Thyroid gland (tissue), 4 donors: ENCODE results near the gene PLXNC1. TPM values are rescaled to one million over a fixed set of nuclear protein-coding genes. Genes with fewer than 3 reads are reported as not detected.

Experiments used
- DNase-seq, 2 donors: peaks; one replicate each; pipeline ENCODE4 v3.0.0-alpha.2; 2019
- H3K27ac ChIP-seq, 3 donors: fragments of 200-600 bp; sonication (generic); 1 replicate in 2 of 3; 2 replicates in 1 of 3; pipeline ENCODE4 v1.5.1; 2016 to 2019; ENCODE audit warnings: mild to moderate bottlenecking in 1 of 3, moderate library complexity in 1 of 3
- H3K27me3 ChIP-seq: fragments of 200-600 bp; sonication (generic); one replicate; pipeline ENCODE4 v1.5.1; 2019
- H3K36me3 ChIP-seq, 2 donors: fragments of 200-600 bp; sonication (generic); one replicate each; pipeline ENCODE4 v1.5.1; 2016 to 2019
- H3K4me1 ChIP-seq, 2 donors: fragments of 200-600 bp; sonication (generic); one replicate each; pipeline ENCODE4 v1.5.1; 2017 to 2019
- H3K4me3 ChIP-seq, 3 donors: fragments of 200-600 bp; sonication (generic); replicated peaks in 1 of 3; 1 replicate in 2 of 3; 2 replicates in 1 of 3; pipeline ENCODE4 v1.5.1; 2016; ENCODE audit warnings: mild to moderate bottlenecking in 1 of 3
- H3K9me3 ChIP-seq: fragments of 200-600 bp; sonication (generic); one replicate; pipeline ENCODE4 v1.5.1; 2017
- POLR2A ChIP-seq, 2 donors: fragments of 450-650 bp; IDR thresholded peaks; one replicate each; pipeline ENCODE4 v1.6.1; 2017; ENCODE audit warnings: antibody characterized with exemption in 2 of 2, mild to moderate bottlenecking in 2 of 2, moderate library complexity in 1 of 2
- WGBS, 2 donors: methylation state at CpG; one replicate each; pipeline ENCODE4 v1.1.5; 2017; 5-methylcytosine and 5-hydroxymethylcytosine counted together
- intact Hi-C: fragments of 100-400 bp; cut with DNase I; formaldehyde crosslinking; loops from one replicate; pipeline ENCODE4 v1.15.1; 2023
- total RNA-seq, 4 donors: library from RNA; depleted of rRNA; stranded (reverse); fragments of >200 nt; gene quantifications; one replicate each; pipeline ENCODE4 v1.2.3, GENCODE V29; 2016
- TF ChIP-seq, protein P1 (sequence below), 6 experiments: fragments of 200-600 bp in 3 of 6; fragments of 450-650 bp in 3 of 6; sonication (generic) in 3 of 6; IDR thresholded peaks; one replicate each; pipeline ENCODE4 v1.5.1; 2016 to 2019; ENCODE audit warnings: antibody characterized with exemption in 6 of 6, mild to moderate bottlenecking in 2 of 6, inconsistent platforms in 1 of 6, moderate library complexity in 1 of 6

PLXNC1 gene
- total RNA-seq, 4 donors from 2014 or later, result 4.5 to 7.2 (median 5.1) TPM

DNA sequence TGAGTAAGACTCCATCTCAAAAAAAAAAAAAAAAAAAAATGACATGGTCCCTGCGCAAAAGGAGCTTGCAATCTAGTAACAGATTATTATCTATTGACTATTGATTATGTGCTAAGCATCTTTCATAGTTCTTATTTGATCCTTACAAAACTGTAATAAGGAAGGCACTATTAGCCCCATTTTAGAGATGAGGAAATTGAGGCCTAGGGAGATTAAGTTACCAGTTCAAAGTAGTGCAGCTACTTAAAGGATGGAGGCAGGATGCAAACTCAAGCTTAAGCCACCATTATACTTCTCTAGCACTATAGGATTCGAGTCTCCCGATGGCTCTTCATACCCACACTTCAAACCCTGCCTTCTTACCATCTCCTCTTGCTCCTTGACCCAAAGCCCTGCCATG, 31.3 kb downstream of the PLXNC1 start:
- WGBS, 2 donors, result 52 to 55% methylated on average over 3 of the region's 3 CpGs
- H3K4me3 ChIP-seq, result no peak overlapping the region
- no peak overlapping the region for H3K27ac ChIP-seq
- no peaks in the 10 kb centered on the region for H3K4me1 ChIP-seq
- TF ChIP-seq POLR2A (IDR thresholded peaks at IDR 0.05), result no peak
- TF ChIP-seq, protein P1, sequence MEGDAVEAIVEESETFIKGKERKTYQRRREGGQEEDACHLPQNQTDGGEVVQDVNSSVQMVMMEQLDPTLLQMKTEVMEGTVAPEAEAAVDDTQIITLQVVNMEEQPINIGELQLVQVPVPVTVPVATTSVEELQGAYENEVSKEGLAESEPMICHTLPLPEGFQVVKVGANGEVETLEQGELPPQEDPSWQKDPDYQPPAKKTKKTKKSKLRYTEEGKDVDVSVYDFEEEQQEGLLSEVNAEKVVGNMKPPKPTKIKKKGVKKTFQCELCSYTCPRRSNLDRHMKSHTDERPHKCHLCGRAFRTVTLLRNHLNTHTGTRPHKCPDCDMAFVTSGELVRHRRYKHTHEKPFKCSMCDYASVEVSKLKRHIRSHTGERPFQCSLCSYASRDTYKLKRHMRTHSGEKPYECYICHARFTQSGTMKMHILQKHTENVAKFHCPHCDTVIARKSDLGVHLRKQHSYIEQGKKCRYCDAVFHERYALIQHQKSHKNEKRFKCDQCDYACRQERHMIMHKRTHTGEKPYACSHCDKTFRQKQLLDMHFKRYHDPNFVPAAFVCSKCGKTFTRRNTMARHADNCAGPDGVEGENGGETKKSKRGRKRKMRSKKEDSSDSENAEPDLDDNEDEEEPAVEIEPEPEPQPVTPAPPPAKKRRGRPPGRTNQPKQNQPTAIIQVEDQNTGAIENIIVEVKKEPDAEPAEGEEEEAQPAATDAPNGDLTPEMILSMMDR (IDR thresholded peaks at IDR 0.05), result no peak
- no peaks in the 10 kb centered on the region for H3K27me3 ChIP-seq
- DNase-seq, result no peak
- intact Hi-C loops, result no loop called here
- no peaks in the 10 kb centered on the region for H3K9me3 ChIP-seq
- H3K36me3 ChIP-seq, result no peaks in the 10 kb centered on the region

DNA sequence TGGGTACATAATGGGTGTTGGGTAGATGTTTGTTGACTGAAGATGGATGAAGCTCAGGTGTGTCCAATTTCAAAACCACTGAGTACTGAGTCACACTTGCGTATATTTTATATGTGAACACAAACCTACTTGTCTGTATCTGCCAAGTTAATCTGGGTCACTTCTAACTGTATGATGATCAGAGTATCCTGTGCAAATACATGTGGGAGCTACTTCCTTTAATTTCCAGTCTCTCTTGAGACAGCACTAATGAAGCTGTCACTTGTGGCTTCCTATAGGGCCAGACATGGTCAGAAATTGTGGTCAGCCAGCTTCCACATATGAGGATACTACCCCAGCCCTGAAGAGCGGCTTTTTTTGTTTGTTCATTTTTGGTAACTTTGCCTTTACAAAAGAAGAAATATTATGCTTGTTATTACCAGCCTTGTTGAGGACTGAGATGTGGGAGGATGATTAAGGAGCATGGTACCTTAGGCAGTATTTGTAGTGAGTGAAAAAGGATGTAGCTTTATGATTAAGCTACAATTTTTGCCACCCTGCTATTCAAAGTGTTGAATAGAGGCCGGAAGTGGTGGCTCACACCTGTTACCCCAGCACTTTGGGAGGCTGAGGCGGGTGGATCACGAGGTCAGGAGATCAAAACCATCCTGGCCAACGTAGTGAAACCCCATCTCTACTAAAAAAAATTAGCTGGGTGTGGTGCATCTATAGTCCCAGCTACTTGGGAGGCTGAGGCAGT, 32.4 kb downstream of the PLXNC1 start:
- DNase-seq, result no peak
- Histone ChIP-seq H3K9me3 (no peaks in the 10 kb centered on the region), H3K27me3 (no peaks in the 10 kb centered on the region), H3K36me3 (no peaks in the 10 kb centered on the region), H3K4me1 (no peaks in the 10 kb centered on the region), H3K4me3 (no peak overlapping the region), H3K27ac (no peak overlapping the region)
- WGBS, 2 donors, result 85 to 91% methylated on average over 6 of the region's 6 CpGs
- no peak for TF ChIP-seq POLR2A (IDR thresholded peaks at IDR 0.05)
- TF ChIP-seq, protein P1 (IDR thresholded peaks at IDR 0.05), result no peak
- intact Hi-C loops, result no loop called here

DNA sequence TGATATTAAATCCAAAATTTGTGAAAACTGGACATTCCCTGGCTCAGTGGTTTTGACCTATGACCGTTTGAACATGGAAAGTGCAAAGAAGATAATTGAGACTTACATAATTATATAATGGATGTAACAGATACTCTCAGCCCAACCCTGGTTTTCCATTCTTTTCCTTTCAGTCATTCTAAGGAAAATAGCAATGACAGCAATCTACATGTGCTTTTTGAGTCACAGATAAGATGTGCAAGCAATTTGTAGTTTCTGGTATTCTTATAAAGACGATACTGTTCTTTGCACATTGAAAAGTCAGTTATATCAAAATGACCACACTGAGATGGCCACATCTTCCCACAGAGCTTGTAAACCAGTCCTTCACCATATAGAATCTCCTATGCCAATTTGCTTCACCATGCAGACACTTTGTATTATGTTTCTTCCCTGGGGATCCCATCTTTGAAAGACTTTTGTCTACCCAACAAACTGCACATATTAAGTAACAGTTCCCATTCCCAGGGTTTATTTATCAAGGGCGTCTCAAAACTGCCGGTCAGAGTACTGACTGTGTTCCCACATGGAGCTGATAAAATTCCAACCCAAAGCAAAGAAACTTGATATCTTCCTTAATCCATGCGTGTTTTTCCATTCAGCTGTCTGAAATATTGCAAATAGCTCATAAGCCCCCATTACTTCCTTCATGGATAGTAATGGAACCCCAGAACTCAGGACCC, 34.8 kb downstream of the PLXNC1 start:
- DNase-seq, result no peak
- Histone ChIP-seq H3K9me3 (no peaks in the 10 kb centered on the region), H3K36me3 (no peaks in the 10 kb centered on the region), H3K27me3 (no peaks in the 10 kb centered on the region), H3K4me1 (no peaks in the 10 kb centered on the region), H3K27ac (no peak overlapping the region), H3K4me3 (no peak overlapping the region)
- TF ChIP-seq POLR2A (IDR thresholded peaks at IDR 0.05), result no peak
- TF ChIP-seq, protein P1 (IDR thresholded peaks at IDR 0.05), result no peak
- WGBS, 2 donors, result 60 to 77% methylated on average over 5 of the region's 5 CpGs
- intact Hi-C loops, result no loop called here

DNA sequence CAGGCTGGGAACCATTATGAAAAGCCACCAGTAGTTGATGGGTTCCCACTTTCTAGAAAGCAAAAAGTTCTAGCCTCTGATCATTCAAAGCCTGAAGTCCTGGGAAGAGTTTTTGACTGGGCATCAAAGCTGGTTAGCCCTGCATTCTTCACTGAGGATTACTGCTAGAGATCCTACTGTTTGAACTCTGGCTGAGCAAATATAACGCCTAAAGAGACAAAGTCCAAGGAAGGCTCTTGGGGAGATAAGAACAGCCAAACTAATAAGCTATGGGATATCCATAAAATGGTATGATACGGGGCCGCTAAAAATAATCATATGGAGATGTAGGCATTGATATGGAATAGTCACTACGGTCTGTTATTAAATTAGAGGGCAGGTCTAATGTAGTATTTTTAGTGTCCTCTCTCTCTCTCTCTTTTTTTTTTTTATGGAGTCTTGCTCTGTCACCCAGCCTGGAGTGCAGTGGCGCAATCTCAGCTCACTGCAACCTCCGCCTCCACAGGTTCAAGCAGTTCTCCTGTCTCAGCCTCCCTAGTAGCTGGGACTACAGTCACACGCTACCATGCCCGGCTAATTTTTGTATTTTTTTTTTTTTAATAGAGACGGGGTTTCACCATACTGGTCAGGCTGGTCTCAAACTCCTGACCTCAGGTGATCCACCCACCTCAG, 35.5 kb downstream of the PLXNC1 start:
- no peaks in the 10 kb centered on the region for H3K36me3 ChIP-seq
- WGBS, 2 donors, result 92 to 94% methylated on average over 9 of the region's 9 CpGs
- intact Hi-C loops, result no loop called here

More for the DNA sequence above, 35.5 kb downstream of the PLXNC1 start:
- DNase-seq, result no peak
- H3K4me1 ChIP-seq, result no peaks in the 10 kb centered on the region
- no peak overlapping the region for H3K27ac ChIP-seq
- no peaks in the 10 kb centered on the region for H3K9me3 ChIP-seq
- TF ChIP-seq, protein P1 (IDR thresholded peaks at IDR 0.05), result no peak
- no peak for TF ChIP-seq POLR2A (IDR thresholded peaks at IDR 0.05)
- H3K4me3 ChIP-seq, result no peak overlapping the region
- H3K27me3 ChIP-seq, result no peaks in the 10 kb centered on the region
